ENCODE measurements around the gene BECN2. TPM values are rescaled to one million over a fixed set of nuclear protein-coding genes. Genes with fewer than 3 reads are reported as not detected.

BECN2 gene
- total RNA-seq, 4 donors from 2014 or later = 0.20 TPM; not detected in 3

GRCh38 chr1:242002072-242002471 is 44.5 kb downstream of the BECN2 start:
- in situ Hi-C loops (cut with MboI; ENCODE audit: low sequenced_read_pairs in 4 of 4) = loop anchor here in 2 of 4 donors (25.0 kb wide), 1 partner anchor 390 kb away; no protein-coding TSS in a partner anchor
- DNase-seq = no peak

GRCh38 chr1:242002510-242002909 is 44.9 kb downstream of the BECN2 start:
- Histone ChIP-seq H3K9me3 (no peaks in the 10 kb centered on the region), H3K4me3 (no peak overlapping the region), H3K27ac (no peak overlapping the region), H3K36me3 (no peaks in the 10 kb centered on the region), H3K4me1 (peaks cover 0 to 5% of the 10 kb centered on the region in 2 donors), H3K27me3 (no peaks in the 10 kb centered on the region)
- intact Hi-C loops (cut with DNase I; ENCODE audit: low total_unique reads) = no loop called here
- in situ Hi-C loops (cut with MboI; ENCODE audit: low sequenced_read_pairs in 4 of 4) = loop anchor here in 2 of 4 donors (25.0 kb wide), 1 partner anchor 390 kb away; no protein-coding TSS in a partner anchor
- TF ChIP-seq POLR2A (IDR thresholded peaks at IDR 0.05) (no peak), CTCF (IDR thresholded peaks at IDR 0.05 in 4 of 5, conservative IDR thresholded peaks at IDR 0.05 in 1 of 5) (no peak)
- ATAC-seq (no peak), DNase-seq (no peak)

More at GRCh38 chr1:242002072-242002471, 44.5 kb downstream of the BECN2 start:
- no peak for TF ChIP-seq POLR2A (IDR thresholded peaks at IDR 0.05)
- no peak for TF ChIP-seq CTCF (IDR thresholded peaks at IDR 0.05 in 4 of 5, conservative IDR thresholded peaks at IDR 0.05 in 1 of 5)
- H3K4me1 ChIP-seq = peaks cover 0 to 5% of the 10 kb centered on the region in 2 donors
- H3K27me3 ChIP-seq = no peaks in the 10 kb centered on the region
- H3K4me3 ChIP-seq = no peak overlapping the region
- no peak for ATAC-seq
- H3K36me3 ChIP-seq = no peaks in the 10 kb centered on the region
- no peak overlapping the region for H3K27ac ChIP-seq
- intact Hi-C loops (cut with DNase I; ENCODE audit: low total_unique reads) = no loop called here
- H3K9me3 ChIP-seq = no peaks in the 10 kb centered on the region

GRCh38 chr1:242004751-242005495 is 47.4 kb downstream of the BECN2 start:
- Histone ChIP-seq H3K27me3 (no peaks in the 10 kb centered on the region), H3K4me3 (no peak overlapping the region), H3K27ac (no peak overlapping the region), H3K36me3 (no peaks in the 10 kb centered on the region), H3K4me1 (no peaks in the 10 kb centered on the region), H3K9me3 (no peaks in the 10 kb centered on the region)
- TF ChIP-seq POLR2A (IDR thresholded peaks at IDR 0.05) (no peak), CTCF (IDR thresholded peaks at IDR 0.05 in 4 of 5, conservative IDR thresholded peaks at IDR 0.05 in 1 of 5) (no peak)
- DNase-seq (peak in 1 of 2 donors; percentile 21), ATAC-seq (no peak)
- in situ Hi-C loops (cut with MboI; ENCODE audit: low sequenced_read_pairs in 4 of 4) = loop anchor here in 2 of 4 donors (25.0 kb wide), 1 partner anchor 393 kb away; no protein-coding TSS in a partner anchor
- intact Hi-C loops (cut with DNase I; ENCODE audit: low total_unique reads) = no loop called here

GRCh38 chr1:242005866-242006535 is 48.4 kb downstream of the BECN2 start:
- intact Hi-C loops (cut with DNase I; ENCODE audit: low total_unique reads) = no loop called here
- TF ChIP-seq CTCF (IDR thresholded peaks at IDR 0.05 in 4 of 5, conservative IDR thresholded peaks at IDR 0.05 in 1 of 5) = no peak
- TF ChIP-seq POLR2A (IDR thresholded peaks at IDR 0.05) = no peak
- in situ Hi-C loops (cut with MboI; ENCODE audit: low sequenced_read_pairs in 4 of 4) = loop anchor here in 2 of 4 donors (25.0 kb wide), 1 partner anchor 394 kb away; no protein-coding TSS in a partner anchor
- DNase-seq (no peak), ATAC-seq (no peak)
- no peak overlapping the region for H3K4me3 ChIP-seq
- H3K27me3 ChIP-seq = no peaks in the 10 kb centered on the region
- H3K9me3 ChIP-seq = no peaks in the 10 kb centered on the region
- no peaks in the 10 kb centered on the region for H3K36me3 ChIP-seq
- H3K4me1 ChIP-seq = no peaks in the 10 kb centered on the region
- no peak overlapping the region for H3K27ac ChIP-seq

All from gastrocnemius medialis (tissue), 4 donors.